ENCODE measurements around the gene ARHGEF11. TPM values are rescaled to one million over a fixed set of nuclear protein-coding genes. Genes with fewer than 3 reads are reported as not detected.
A peak's percentile ranks its signal among the peaks of the same experiment; 100 is the strongest.

ARHGEF11 gene
- total and polyA plus RNA-seq, 9 of the 15 experiments (the other 6 are each of a cell fraction or from before 2014, with no cell fraction given) = 0.14 to 15.5 (median 9.0) TPM

- no peaks in the 10 kb centered on the region for H3K9me3 ChIP-seq (replicated peaks; ENCODE audit: control insufficient read depth, insufficient read depth, low read depth, low read length)
- intact Hi-C loops (cut with micrococcal nuclease) = loop anchor here (5.0 kb wide), 2 partner anchors 46 to 231 kb away; no protein-coding TSS in a partner anchor
- FAIRE-seq (peak; percentile 87), DNase-seq (ENCODE audit: extremely low read depth in 1 of 4, low spot score in 3 of 4) (peak; percentile 43 to 76 (median 53)), ATAC-seq (peak; percentile 27)
- H3K4me2 ChIP-seq (ENCODE audit: insufficient read depth, low read length) = no peak overlapping the region
- H4K20me1 ChIP-seq (replicated peaks; ENCODE audit: control insufficient read depth, insufficient read depth, low read length) = no peaks in the 10 kb centered on the region
- H2AFZ ChIP-seq (ENCODE audit: low read depth, low read length) = peak overlapping the region; percentile 20
- POLR2A ChIA-PET = interaction anchor here (1.0 kb wide), 1 partner anchor 15 kb away, joined by 3 read pairs; no protein-coding TSS in a partner anchor
- peak overlapping the region; percentile 1; the same call in 1 of the 3 replicates for H3K27ac ChIP-seq (ENCODE audit: extremely low read depth, low read depth, low read length)
- no peaks in the 10 kb centered on the region for H3K36me3 ChIP-seq (ENCODE audit: control insufficient read depth, insufficient read depth, low read length)
- no TSS peak for BruUV-seq (replicated peaks)
- H3K4me1 ChIP-seq (replicated peaks in 1 of 2; ENCODE audit: control insufficient read depth in 2 of 2, insufficient read depth in 2 of 2, low read length in 2 of 2) = peaks cover 24 to 33% of the 10 kb centered on the region in 2 experiments
- 50% methylated on average over 3 of the region's 3 CpGs for WGBS (ENCODE audit: insufficient coverage, low coverage, missing lambda C conversion rate)
- no peaks in the 10 kb centered on the region for H3K79me2 ChIP-seq (ENCODE audit: control insufficient read depth, insufficient read depth, low read length)
- H3K9ac ChIP-seq (ENCODE audit: insufficient read depth in 1 of 2, low read depth in 2 of 2, low read length in 2 of 2) = peak overlapping the region in 1 of 2 experiments; percentile 37; a peak in 1 of 4 replicates
- H3K4me3 ChIP-seq = no peak overlapping the region
- no peaks in the 10 kb centered on the region for H3K9me1 ChIP-seq (ENCODE audit: control insufficient read depth, insufficient read depth, low read length)
- H3K27me3 ChIP-seq (ENCODE audit: control insufficient read depth in 2 of 2, insufficient read depth in 2 of 2, low read length in 2 of 2) = peaks cover 8 to 13% of the 10 kb centered on the region in 2 experiments; a peak in 3 of 5 replicates
- CTCF ChIA-PET (ENCODE audit: low intra/inter-chr PET ratio) = interaction anchor here (0.6 kb wide), 1 partner anchor 311 kb away, joined by 3 read pairs; no protein-coding TSS in a partner anchor
- in situ Hi-C loops (cut with MboI) = loop anchor here (5.0 kb wide), 1 partner anchor 34 kb away; the partner anchor contains the start of gene PEAR1
- TF ChIP-seq POLR2A (conservative IDR thresholded peaks at IDR 0.05) (no peak), TCF3 (CRISPR knock-in tag; IDR thresholded peaks at IDR 0.05) (no peak), NR2C1 (IDR thresholded peaks at IDR 0.05) (no peak), NR2C1 (tag; IDR thresholded peaks at IDR 0.05) (no peak), NCOA4 (IDR thresholded peaks at IDR 0.05; ENCODE audit: partially characterized antibody) (no peak), ZBTB1 (CRISPR knock-in tag; IDR thresholded peaks at IDR 0.05; ENCODE audit: borderline replicate concordance, low read depth) (peak; percentile 93), ZNF384 (IDR thresholded peaks at IDR 0.05; ENCODE audit: low read depth, low read length) (0 out of 2 replicates have a peak, but pooled peaks have one; percentile 40), FOXK1 (CRISPR knock-in tag; IDR thresholded peaks at IDR 0.05; ENCODE audit: borderline replicate concordance) (no peak), CBFB (CRISPR knock-in tag; IDR thresholded peaks at IDR 0.05) (peak; percentile 80; the same call in 1 of the 2 replicates), KDM1A (IDR thresholded peaks at IDR 0.05) (peak in 1 of 2 experiments; percentile 37; a peak in 2 of 4 replicates), MAZ (CRISPR knock-in tag; conservative IDR thresholded peaks at IDR 0.05 in 1 of 2, IDR thresholded peaks at IDR 0.05 in 1 of 2) (0 out of 4 replicates have a peak, but pooled peaks of 1 of the 2 experiments have one; percentile 15), NFIC (IDR thresholded peaks at IDR 0.05) (peak; percentile 88), CBFA2T3 (IDR thresholded peaks at IDR 0.05) (peak; percentile 42), ATF7 (IDR thresholded peaks at IDR 0.05) (no peak), CBX3 (IDR thresholded peaks at IDR 0.05; ENCODE audit: borderline replicate concordance in 1 of 2, low read length in 2 of 2) (peak in 1 of 2 experiments; percentile 47; a peak in 1 of 3 replicates), BCOR (IDR thresholded peaks at IDR 0.05) (no peak), CHD2 (IDR thresholded peaks at IDR 0.05; ENCODE audit: low read depth, low read length) (no peak)
- TF ChIP-seq, protein P1, sequence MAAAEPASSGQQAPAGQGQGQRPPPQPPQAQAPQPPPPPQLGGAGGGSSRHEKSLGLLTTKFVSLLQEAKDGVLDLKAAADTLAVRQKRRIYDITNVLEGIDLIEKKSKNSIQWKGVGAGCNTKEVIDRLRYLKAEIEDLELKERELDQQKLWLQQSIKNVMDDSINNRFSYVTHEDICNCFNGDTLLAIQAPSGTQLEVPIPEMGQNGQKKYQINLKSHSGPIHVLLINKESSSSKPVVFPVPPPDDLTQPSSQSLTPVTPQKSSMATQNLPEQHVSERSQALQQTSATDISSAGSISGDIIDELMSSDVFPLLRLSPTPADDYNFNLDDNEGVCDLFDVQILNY (CRISPR knock-in tag; IDR thresholded peaks at IDR 0.05) = no peak
- TF ChIP-seq, protein P2, sequence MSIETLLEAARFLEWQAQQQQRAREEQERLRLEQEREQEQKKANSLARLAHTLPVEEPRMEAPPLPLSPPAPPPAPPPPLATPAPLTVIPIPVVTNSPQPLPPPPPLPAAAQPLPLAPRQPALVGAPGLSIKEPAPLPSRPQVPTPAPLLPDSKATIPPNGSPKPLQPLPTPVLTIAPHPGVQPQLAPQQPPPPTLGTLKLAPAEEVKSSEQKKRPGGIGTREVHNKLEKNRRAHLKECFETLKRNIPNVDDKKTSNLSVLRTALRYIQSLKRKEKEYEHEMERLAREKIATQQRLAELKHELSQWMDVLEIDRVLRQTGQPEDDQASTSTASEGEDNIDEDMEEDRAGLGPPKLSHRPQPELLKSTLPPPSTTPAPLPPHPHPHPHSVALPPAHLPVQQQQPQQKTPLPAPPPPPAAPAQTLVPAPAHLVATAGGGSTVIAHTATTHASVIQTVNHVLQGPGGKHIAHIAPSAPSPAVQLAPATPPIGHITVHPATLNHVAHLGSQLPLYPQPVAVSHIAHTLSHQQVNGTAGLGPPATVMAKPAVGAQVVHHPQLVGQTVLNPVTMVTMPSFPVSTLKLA (conservative IDR thresholded peaks at IDR 0.05) = 0 out of 4 replicates have a peak, but pooled peaks of 1 of the 2 experiments have one; percentile 31
- TF ChIP-seq, protein P3, sequence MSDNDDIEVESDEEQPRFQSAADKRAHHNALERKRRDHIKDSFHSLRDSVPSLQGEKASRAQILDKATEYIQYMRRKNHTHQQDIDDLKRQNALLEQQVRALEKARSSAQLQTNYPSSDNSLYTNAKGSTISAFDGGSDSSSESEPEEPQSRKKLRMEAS (CRISPR knock-in tag; IDR thresholded peaks at IDR 0.05) = peak; percentile 53
- TF ChIP-seq, protein P4, sequence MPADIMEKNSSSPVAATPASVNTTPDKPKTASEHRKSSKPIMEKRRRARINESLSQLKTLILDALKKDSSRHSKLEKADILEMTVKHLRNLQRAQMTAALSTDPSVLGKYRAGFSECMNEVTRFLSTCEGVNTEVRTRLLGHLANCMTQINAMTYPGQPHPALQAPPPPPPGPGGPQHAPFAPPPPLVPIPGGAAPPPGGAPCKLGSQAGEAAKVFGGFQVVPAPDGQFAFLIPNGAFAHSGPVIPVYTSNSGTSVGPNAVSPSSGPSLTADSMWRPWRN (IDR thresholded peaks at IDR 0.05; ENCODE audit: low read depth) = peak; percentile 93
Measured at GRCh38 chr1:156926175-156926574, 119.4 kb downstream of the ARHGEF11 start.

All from K562 (cell line).